Heart left ventricle (tissue), 13 donors: Measurements from ENCODE around the gene IMMP2L.

ENCODE experiments used
- CTCF ChIP-seq, 12 donors: fragments of 200-600 bp; sonication (generic) in 4 of 12; IDR thresholded peaks; one replicate each; pipeline versions ENCODE4 v1.5.0 to v1.8.0; 2018 to 2022; ENCODE audit warnings: antibody characterized with exemption in 12 of 12, mild to moderate bottlenecking in 5 of 12
- POLR2A ChIP-seq, 2 donors: fragments of 450-650 bp; IDR thresholded peaks; one replicate each; pipeline ENCODE4 v1.6.1; 2017; ENCODE audit warnings: antibody characterized with exemption in 2 of 2, mild to moderate bottlenecking in 2 of 2, moderate library complexity in 2 of 2
- donor health status: ischemic (EF 13 %, LVEDD 7.1; RV severe dilation, severe dysfunction).
- donor health status: DM: no; HTN: yes; CAD: no.
- donor health status: DM: no; HTN: no; CAD: no.
- donor health status: ischemic (EF 25% LVEDD 6.9; RV normal size, moderate dysfunction).
- donor health status: ischemic (EF 25% LVEDD 5.7; RV mildly dilated, moderate dysfunction).
- donor health status: ischemic (EF 35%, LVEDD 5.7; RV mildly dilated, moderate dysfunction).
- donor health status: nonischemic (EF 11% LVEDD 7.7; RV severe dilation, severe dysfunction).
- donor health status: DM: yes; HTN: yes; CAD: no.
- donor health status: PGD.
- donor health status: ischemic (EF 29% LVEDD 5.4; RV normal size, mild dysfunction).
- donor health status: nonischemic (EF 23%, LVEDD 6.1; RV moderate dilation, normal function).

- TF ChIP-seq CTCF (IDR thresholded peaks at IDR 0.05) (no peak), POLR2A (IDR thresholded peaks at IDR 0.05) (no peak)
Measured at GRCh38 chr7:111159426-111159825, 402.9 kb downstream of the IMMP2L start.
